Hepatocyte (in vitro differentiated cells): Measurements from ENCODE around the gene PWWP2B.

Experiments used
- EZH2 ChIP-seq: fragments of 200-600 bp; sonication (generic); IDR thresholded peaks from 2 replicates; pipeline ENCODE4 v1.6.1; 2016; ENCODE audit warnings: antibody characterized with exemption, mild to moderate bottlenecking, borderline replicate concordance
- EZH2phosphoT487 ChIP-seq: fragments of 200-600 bp; sonication (generic); IDR thresholded peaks from one replicate; pipeline ENCODE4 v1.6.1; 2018; ENCODE audit warnings: antibody characterized with exemption, mild to moderate bottlenecking, low read depth, moderate library complexity; ENCODE audit not compliant: unreplicated experiment, severe bottlenecking
- TF ChIP-seq, protein P1 (sequence below): fragments of 200-600 bp; sonication (generic); IDR thresholded peaks from 2 replicates; pipeline ENCODE4 v1.5.1; 2016; ENCODE audit warnings: antibody characterized with exemption, mild to moderate bottlenecking; ENCODE audit not compliant: poor library complexity

DNA sequence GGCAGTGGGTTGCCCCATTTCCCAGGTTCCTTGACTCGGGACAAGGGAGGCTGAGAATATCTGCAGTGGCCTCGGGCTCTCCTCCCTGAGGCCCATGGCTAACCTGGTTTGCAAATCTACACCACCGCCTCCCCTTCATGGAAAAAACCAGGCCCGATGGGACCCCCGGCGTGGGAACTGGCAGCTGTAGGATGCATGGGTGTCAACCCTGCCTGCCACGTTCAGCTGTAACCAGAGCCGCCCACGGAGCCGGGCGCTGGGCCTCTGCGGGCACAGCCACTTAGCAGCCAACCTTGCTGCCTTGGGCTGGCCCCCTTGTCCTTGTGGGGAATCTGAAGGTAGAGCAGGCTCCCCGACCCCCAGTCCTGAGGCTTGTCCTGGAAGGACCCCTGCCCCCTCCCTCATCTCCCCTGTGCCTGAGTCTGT lies 1.6 kb downstream of the PWWP2B start:
- TF ChIP-seq, protein P1, sequence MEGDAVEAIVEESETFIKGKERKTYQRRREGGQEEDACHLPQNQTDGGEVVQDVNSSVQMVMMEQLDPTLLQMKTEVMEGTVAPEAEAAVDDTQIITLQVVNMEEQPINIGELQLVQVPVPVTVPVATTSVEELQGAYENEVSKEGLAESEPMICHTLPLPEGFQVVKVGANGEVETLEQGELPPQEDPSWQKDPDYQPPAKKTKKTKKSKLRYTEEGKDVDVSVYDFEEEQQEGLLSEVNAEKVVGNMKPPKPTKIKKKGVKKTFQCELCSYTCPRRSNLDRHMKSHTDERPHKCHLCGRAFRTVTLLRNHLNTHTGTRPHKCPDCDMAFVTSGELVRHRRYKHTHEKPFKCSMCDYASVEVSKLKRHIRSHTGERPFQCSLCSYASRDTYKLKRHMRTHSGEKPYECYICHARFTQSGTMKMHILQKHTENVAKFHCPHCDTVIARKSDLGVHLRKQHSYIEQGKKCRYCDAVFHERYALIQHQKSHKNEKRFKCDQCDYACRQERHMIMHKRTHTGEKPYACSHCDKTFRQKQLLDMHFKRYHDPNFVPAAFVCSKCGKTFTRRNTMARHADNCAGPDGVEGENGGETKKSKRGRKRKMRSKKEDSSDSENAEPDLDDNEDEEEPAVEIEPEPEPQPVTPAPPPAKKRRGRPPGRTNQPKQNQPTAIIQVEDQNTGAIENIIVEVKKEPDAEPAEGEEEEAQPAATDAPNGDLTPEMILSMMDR = no peak
- no peak for TF ChIP-seq EZH2
- no peak for TF ChIP-seq EZH2phosphoT487
